H9 (cell line): ENCODE measurements around the gene SLC46A2. TPM values are rescaled to one million over a fixed set of nuclear protein-coding genes. Genes with fewer than 3 reads are reported as not detected.

Experiments used
- DNase-seq: peaks from one replicate; pipeline ENCODE4 v3.0.0-alpha.2; 2017
- H2AFZ ChIP-seq: one replicate; pipeline ENCODE4 v1.6.1; 2013; ENCODE audit warnings: mild to moderate bottlenecking, low read length, control low read depth, moderate library complexity
- H2AK5ac ChIP-seq: 2 replicates; pipeline ENCODE4 v1.6.1; 2013; ENCODE audit warnings: low read length, control low read depth, mixed read lengths; ENCODE audit not compliant: insufficient read length
- H2BK120ac ChIP-seq: one replicate; pipeline ENCODE4 v1.6.1; 2013; ENCODE audit warnings: low read depth, mild to moderate bottlenecking, low read length, control low read depth, inconsistent platforms; ENCODE audit not compliant: poor library complexity, severe bottlenecking
- H2BK12ac ChIP-seq: 2 replicates; pipeline ENCODE4 v1.6.1; 2013; ENCODE audit warnings: low read length, control low read depth, mixed read lengths, low read depth; ENCODE audit not compliant: insufficient read length
- H2BK15ac ChIP-seq: 2 replicates; pipeline ENCODE4 v1.6.1; 2013; ENCODE audit warnings: low read depth, low read length, control low read depth
- H2BK20ac ChIP-seq: one replicate; pipeline ENCODE4 v1.6.1; 2013; ENCODE audit warnings: low read depth, mild to moderate bottlenecking, low read length, control low read depth, inconsistent platforms; ENCODE audit not compliant: poor library complexity, severe bottlenecking
- H2BK5ac ChIP-seq: 2 replicates; pipeline ENCODE4 v1.6.1; 2013; ENCODE audit warnings: low read length, control low read depth, mixed read lengths; ENCODE audit not compliant: insufficient read length
- H3K14ac ChIP-seq: 2 replicates; pipeline ENCODE4 v1.6.1; 2013; ENCODE audit warnings: low read length, control low read depth; ENCODE audit not compliant: insufficient read depth
- H3K18ac ChIP-seq: 2 replicates; pipeline ENCODE4 v1.6.1; 2013; ENCODE audit warnings: low read depth, mild to moderate bottlenecking, mixed read lengths, low read length, control low read depth; ENCODE audit not compliant: insufficient read length
- H3K23ac ChIP-seq: 2 replicates; pipeline ENCODE4 v1.6.1; 2013; ENCODE audit warnings: low read length, control low read depth, mixed read lengths, low read depth; ENCODE audit not compliant: insufficient read length
- H3K23me2 ChIP-seq: 2 replicates; pipeline ENCODE4 v1.6.1; 2013; ENCODE audit warnings: low read depth, mild to moderate bottlenecking, mixed read lengths, low read length, control low read depth; ENCODE audit not compliant: insufficient read length, poor library complexity, severe bottlenecking
- H3K27ac ChIP-seq: 2 replicates; pipeline ENCODE4 v1.5.1; 2013; ENCODE audit warnings: low read length, control low read depth, mixed read lengths, low read depth; ENCODE audit not compliant: insufficient read length
- H3K27me3 ChIP-seq: 2 replicates; pipeline ENCODE4 v1.6.1; 2013; ENCODE audit warnings: low read length, control low read depth, inconsistent platforms; ENCODE audit not compliant: insufficient read depth
- H3K4ac ChIP-seq: 2 replicates; pipeline ENCODE4 v1.6.1; 2013; ENCODE audit warnings: low read depth, mild to moderate bottlenecking, control low read depth, inconsistent platforms, low read length, moderate library complexity
- H3K4me1 ChIP-seq: 2 replicates; pipeline ENCODE4 v1.6.1; 2013; ENCODE audit warnings: low read length, control low read depth, inconsistent platforms; ENCODE audit not compliant: insufficient read depth
- H3K4me2 ChIP-seq: 2 replicates; pipeline ENCODE4 v1.6.1; 2013; ENCODE audit warnings: low read length, control low read depth, mixed read lengths; ENCODE audit not compliant: insufficient read length, insufficient read depth
- H3K56ac ChIP-seq: 2 replicates; pipeline ENCODE4 v1.6.1; 2013; ENCODE audit warnings: low read depth, mild to moderate bottlenecking, mixed read lengths, low read length, control low read depth; ENCODE audit not compliant: insufficient read length
- H3K79me1 ChIP-seq: 2 replicates; pipeline ENCODE4 v1.6.1; 2013; ENCODE audit warnings: low read depth, mild to moderate bottlenecking, moderate library complexity, low read length, control low read depth, inconsistent platforms; ENCODE audit not compliant: insufficient read depth, poor library complexity, severe bottlenecking
- H3K79me2 ChIP-seq: 2 replicates; pipeline ENCODE4 v1.6.1; 2013; ENCODE audit warnings: low read length, control low read depth, inconsistent platforms; ENCODE audit not compliant: insufficient read depth
- H3K9ac ChIP-seq: 2 replicates; pipeline ENCODE4 v1.6.1; 2013; ENCODE audit warnings: low read length, control low read depth, mixed read lengths; ENCODE audit not compliant: insufficient read length; ENCODE audit errors: extremely low read depth
- H3K9me3 ChIP-seq: one replicate; pipeline ENCODE4 v1.6.1; 2013; ENCODE audit warnings: low read depth, low read length, inconsistent platforms; ENCODE audit not compliant: control insufficient read depth
- H3T11ph ChIP-seq: one replicate; pipeline ENCODE4 v1.6.1; 2013; ENCODE audit warnings: mild to moderate bottlenecking, low read length, control low read depth, inconsistent platforms
- H4K20me1 ChIP-seq: one replicate; pipeline ENCODE4 v1.6.1; 2013; ENCODE audit not compliant: control insufficient read depth, insufficient read length, insufficient read depth
- H4K5ac ChIP-seq: 2 replicates; pipeline ENCODE4 v1.6.1; 2013; ENCODE audit warnings: low read depth, mild to moderate bottlenecking, mixed read lengths, low read length, control low read depth; ENCODE audit not compliant: insufficient read length
- H4K8ac ChIP-seq: replicated peaks from 2 replicates; pipeline ENCODE4 v1.6.1; 2013; ENCODE audit warnings: low read length, control low read depth, mixed read lengths, low read depth; ENCODE audit not compliant: insufficient read length
- H4K91ac ChIP-seq: 2 replicates; pipeline ENCODE4 v1.6.1; 2013; ENCODE audit warnings: low read depth, mild to moderate bottlenecking, moderate library complexity, mixed read lengths, low read length, control low read depth; ENCODE audit not compliant: insufficient read length
- H3K27ac Mint-ChIP-seq, 3 experiments: 2 replicates in 2 of 3; 3 replicates in 1 of 3; pipeline ENCODE4 v1.8.0; 2020 to 2021; ENCODE audit warnings: mixed read lengths in 3 of 3, mild to moderate bottlenecking in 1 of 3, moderate library complexity in 1 of 3
- H3K27me3 Mint-ChIP-seq: 2 replicates; pipeline ENCODE4 v1.8.0; 2021; ENCODE audit warnings: low read depth, mild to moderate bottlenecking, moderate library complexity, mixed read lengths
- H3K36me3 Mint-ChIP-seq, 3 experiments: 2 replicates in 2 of 3; 3 replicates in 1 of 3; pipeline ENCODE4 v1.8.0; 2020 to 2021; ENCODE audit warnings: low read depth in 3 of 3, mixed read lengths in 3 of 3; ENCODE audit not compliant: insufficient read depth in 1 of 3
- H3K4me1 Mint-ChIP-seq, 2 experiments: 2 replicates each; pipeline ENCODE4 v1.8.0; 2020; ENCODE audit warnings: mixed read lengths in 2 of 2
- H3K4me3 Mint-ChIP-seq, 2 experiments: 2 replicates in 1 of 2; 3 replicates in 1 of 2; pipeline ENCODE4 v1.8.0; 2020 to 2021; ENCODE audit warnings: mild to moderate bottlenecking in 2 of 2, mixed read lengths in 2 of 2, moderate library complexity in 1 of 2
- H3K9me3 Mint-ChIP-seq, 2 experiments: 2 replicates in 1 of 2; 3 replicates in 1 of 2; pipeline ENCODE4 v1.8.0; 2020; ENCODE audit warnings: mild to moderate bottlenecking in 2 of 2, mixed read lengths in 2 of 2, moderate library complexity in 1 of 2
- WGBS: extraction: QIAGEN DNeasy Blood & Tissue Kit; methylation state at CpG from one replicate; pipeline ENCODE4 v1.1.7; 2013; ENCODE audit warnings: missing lambda C conversion rate, low lambda C conversion rate, mixed read lengths; ENCODE audit not compliant: insufficient read length; ENCODE audit errors: extremely low coverage; 5-methylcytosine and 5-hydroxymethylcytosine counted together
- total RNA-seq: library from RNA; stranded (reverse); gene quantifications from 2 replicates; pipeline ENCODE4 v1.2.1, GENCODE V29; 2021
- TF ChIP-seq, protein P1 (sequence below): fragments of 200-600 bp; sonication (generic); conservative IDR thresholded peaks from 3 replicates; pipeline ENCODE4 v1.8.0; 2021; ENCODE audit warnings: antibody characterized with exemption, mild to moderate bottlenecking

SLC46A2 gene
- total RNA-seq, 1 experiment from 2014 or later: not detected

DNA sequence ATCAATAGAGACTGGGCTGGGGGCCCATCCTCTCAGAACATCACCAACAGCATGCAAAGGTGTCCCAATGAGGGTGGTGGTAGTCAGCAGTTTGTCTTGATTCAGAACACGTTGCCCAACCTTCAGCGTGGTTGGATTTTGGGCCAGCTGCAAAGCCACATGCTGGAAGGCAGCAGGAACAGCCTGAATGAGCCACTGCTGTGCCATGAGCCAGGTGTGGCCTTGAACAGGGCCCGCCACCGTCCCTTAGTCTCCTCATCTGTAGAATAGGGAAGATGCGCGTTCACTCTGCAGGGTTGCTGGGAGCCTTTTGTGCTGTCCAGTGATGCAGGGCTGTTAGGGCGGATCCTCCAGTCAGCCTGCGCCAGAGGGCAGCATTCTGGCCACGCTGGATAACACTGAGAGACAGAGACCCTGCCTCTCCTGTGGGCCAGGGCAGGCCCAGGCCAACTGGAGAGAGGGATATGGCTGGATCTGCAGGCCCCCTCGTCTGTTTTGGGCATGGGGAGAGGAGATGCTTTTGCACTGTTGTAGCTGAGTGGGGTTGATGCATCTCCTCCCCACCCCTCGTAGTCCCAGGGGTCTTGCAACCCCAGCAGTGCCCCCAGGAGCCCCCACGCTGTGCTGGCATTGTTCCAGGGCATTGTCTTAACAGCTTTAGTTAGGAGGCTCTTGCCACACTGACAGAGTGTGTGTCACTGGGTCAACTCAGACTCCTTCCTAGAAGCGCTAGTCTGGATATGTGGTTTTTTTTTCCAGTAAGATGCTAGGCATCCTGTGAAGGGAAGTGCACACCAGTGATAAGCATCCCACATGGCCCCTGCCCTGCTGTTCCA is 42.1 kb downstream of the SLC46A2 start:
- H3K9me3 Mint-ChIP-seq: no peaks in the 10 kb centered on the region; a peak in 1 of 5 replicates

More for the DNA sequence above, 42.1 kb downstream of the SLC46A2 start:
- Histone ChIP-seq H4K8ac (no peak overlapping the region), H2AFZ (no peak overlapping the region), H3K23me2 (no peaks in the 10 kb centered on the region), H3K79me2 (no peaks in the 10 kb centered on the region), H4K91ac (no peak overlapping the region), H3K27me3 (no peaks in the 10 kb centered on the region), H3K4me2 (no peak overlapping the region), H4K20me1 (no peaks in the 10 kb centered on the region), H3K4me1 (peaks cover 8% of the 10 kb centered on the region; the same call in 1 of the 2 replicates), H2BK12ac (no peak overlapping the region), H2BK5ac (no peak overlapping the region), H2BK120ac (no peak overlapping the region), H3K56ac (no peak overlapping the region), H2BK15ac (no peak overlapping the region), H3K14ac (peak overlapping the region; percentile 22; the same call in 1 of the 2 replicates), H3K9me3 (no peaks in the 10 kb centered on the region), H3K27ac (no peak overlapping the region), H3K4ac (no peak overlapping the region), H3K9ac (no peak overlapping the region), H3K18ac (no peak overlapping the region), H3K79me1 (no peaks in the 10 kb centered on the region), H2AK5ac (no peak overlapping the region), H2BK20ac (no peak overlapping the region), H3K23ac (no peak overlapping the region), H4K5ac (no peak overlapping the region), H3T11ph (no peak overlapping the region)
- Mint-ChIP-seq H3K4me3 (no peak overlapping the region), H3K4me1 (peaks cover 43 to 54% of the 10 kb centered on the region in 2 experiments), H3K27ac (peak overlapping the region in 1 of 3 experiments; percentile 82; a peak in 1 of 7 replicates), H3K27me3 (no peaks in the 10 kb centered on the region), H3K36me3 (peaks cover 0 to 15% (median 0%) of the 10 kb centered on the region in 3 experiments; a peak in 3 of 7 replicates)
- DNase-seq: peak; percentile 55
- TF ChIP-seq, protein P1, sequence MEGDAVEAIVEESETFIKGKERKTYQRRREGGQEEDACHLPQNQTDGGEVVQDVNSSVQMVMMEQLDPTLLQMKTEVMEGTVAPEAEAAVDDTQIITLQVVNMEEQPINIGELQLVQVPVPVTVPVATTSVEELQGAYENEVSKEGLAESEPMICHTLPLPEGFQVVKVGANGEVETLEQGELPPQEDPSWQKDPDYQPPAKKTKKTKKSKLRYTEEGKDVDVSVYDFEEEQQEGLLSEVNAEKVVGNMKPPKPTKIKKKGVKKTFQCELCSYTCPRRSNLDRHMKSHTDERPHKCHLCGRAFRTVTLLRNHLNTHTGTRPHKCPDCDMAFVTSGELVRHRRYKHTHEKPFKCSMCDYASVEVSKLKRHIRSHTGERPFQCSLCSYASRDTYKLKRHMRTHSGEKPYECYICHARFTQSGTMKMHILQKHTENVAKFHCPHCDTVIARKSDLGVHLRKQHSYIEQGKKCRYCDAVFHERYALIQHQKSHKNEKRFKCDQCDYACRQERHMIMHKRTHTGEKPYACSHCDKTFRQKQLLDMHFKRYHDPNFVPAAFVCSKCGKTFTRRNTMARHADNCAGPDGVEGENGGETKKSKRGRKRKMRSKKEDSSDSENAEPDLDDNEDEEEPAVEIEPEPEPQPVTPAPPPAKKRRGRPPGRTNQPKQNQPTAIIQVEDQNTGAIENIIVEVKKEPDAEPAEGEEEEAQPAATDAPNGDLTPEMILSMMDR: peak; percentile 41; the same call in 2 of the 3 replicates
- WGBS: no CpG with 5 or more reads among the region's 13 CpGs
